K562 (cell line): ENCODE results near the gene PLEKHM2. TPM values are rescaled to one million over a fixed set of nuclear protein-coding genes. Genes with fewer than 3 reads are reported as not detected.

ENCODE experiments used
- ATAC-seq: fragments of 200-7000 bp; cut with Tn5 transposase; 3 replicates; pipeline ENCODE4 v1.9.1; 2020; ENCODE audit warnings: moderate library complexity
- BruUV-seq: library from RNA; stranded (reverse); fragments of 400-500 nt; replicated peaks from 2 replicates; lab custom pipeline; 2021; lab: Mats Ljungman, UMichigan
- CTCF ChIA-PET: fragments of 300-600 bp; formaldehyde crosslinking; extraction: SDS; loops from one replicate; lab custom pipeline; 2021; ENCODE audit warnings: low intra/inter-chr PET ratio; lab: Yijun Ruan, JAX
- POLR2A ChIA-PET: fragments of 300-600, 350-650 bp; sonication (Branson Sonifier 250); formaldehyde crosslinking; extraction: SDS; loops from one replicate; lab custom pipeline; 2021; ENCODE audit warnings: antibody characterized with exemption, inconsistent platforms; lab: Yijun Ruan, JAX
- DNase-seq, 4 experiments: peaks; one replicate each; pipeline versions ENCODE4 v3.0.0 to v3.0.0-alpha.2; 2011 to 2018; ENCODE audit warnings: low spot score in 3 of 4, mixed read lengths in 3 of 4; ENCODE audit errors: extremely low read depth in 1 of 4
- FAIRE-seq: peaks from 2 replicates; lab custom pipeline; 2011; peaks lifted over from hg19 to GRCh38; lab: Jason Lieb, UNC
- H2AFZ ChIP-seq: 2 replicates; pipeline ENCODE4 v1.6.0; 2011; ENCODE audit warnings: low read depth, low read length, control low read depth, inconsistent platforms
- H3K27ac ChIP-seq: fragments of 200-600 bp; 3 replicates; pipeline ENCODE4 v1.8.0; 2011; ENCODE audit warnings: low read depth, mild to moderate bottlenecking, control low read depth, inconsistent platforms, low read length, moderate library complexity, mixed read lengths; ENCODE audit errors: extremely low read depth
- H3K27me3 ChIP-seq, 2 experiments: fragments of 300-600 bp in 1 of 2; 2 replicates in 1 of 2; 3 replicates in 1 of 2; pipeline versions ENCODE4 v1.6.0 to v1.8.0; 2011; ENCODE audit warnings: inconsistent platforms in 2 of 2, low read length in 2 of 2, mild to moderate bottlenecking in 1 of 2, mixed read lengths in 1 of 2, moderate library complexity in 1 of 2; ENCODE audit not compliant: control insufficient read depth in 2 of 2, insufficient read depth in 2 of 2
- H3K36me3 ChIP-seq: fragments of 300-600 bp; 3 replicates; pipeline ENCODE4 v1.8.0; 2011; ENCODE audit warnings: mild to moderate bottlenecking, low read length, inconsistent platforms; ENCODE audit not compliant: control insufficient read depth, insufficient read depth
- H3K4me1 ChIP-seq, 2 experiments: fragments of 200-600 bp in 1 of 2; replicated peaks in 1 of 2; 2 replicates in 1 of 2; 3 replicates in 1 of 2; pipeline versions ENCODE4 v1.5.1 to v1.8.0; 2011; ENCODE audit warnings: inconsistent platforms in 2 of 2, low read length in 2 of 2, mild to moderate bottlenecking in 1 of 2, mixed read lengths in 1 of 2, moderate library complexity in 1 of 2; ENCODE audit not compliant: control insufficient read depth in 2 of 2, insufficient read depth in 2 of 2
- H3K4me2 ChIP-seq: 2 replicates; pipeline ENCODE4 v1.6.1; 2011; ENCODE audit warnings: low read length, control low read depth, inconsistent platforms, mixed read lengths; ENCODE audit not compliant: insufficient read depth
- H3K4me3 ChIP-seq: fragments of 200-600 bp; sonication (generic), shearing (Covaris generic); 2 replicates; pipeline ENCODE4 v1.5.1; 2016; ENCODE audit warnings: control low read depth, inconsistent platforms
- H3K79me2 ChIP-seq: fragments of 200-600 bp; 3 replicates; pipeline ENCODE4 v1.8.0; 2011; ENCODE audit warnings: low read length, inconsistent platforms; ENCODE audit not compliant: control insufficient read depth, insufficient read depth
- H3K9ac ChIP-seq, 2 experiments: 2 replicates each; pipeline versions ENCODE4 v1.6.0 to v1.6.1; 2011; ENCODE audit warnings: low read depth in 2 of 2, low read length in 2 of 2, control low read depth in 1 of 2, inconsistent platforms in 1 of 2, mild to moderate bottlenecking in 1 of 2, mixed read lengths in 1 of 2; ENCODE audit not compliant: insufficient read depth in 1 of 2
- H3K9me1 ChIP-seq: one replicate; pipeline ENCODE4 v1.6.0; 2011; ENCODE audit warnings: inconsistent platforms, mild to moderate bottlenecking, low read length, moderate library complexity; ENCODE audit not compliant: control insufficient read depth, insufficient read depth
- H3K9me3 ChIP-seq: replicated peaks from 2 replicates; pipeline ENCODE4 v1.5.1; 2011; ENCODE audit warnings: low read depth, low read length, inconsistent platforms; ENCODE audit not compliant: control insufficient read depth, insufficient read depth
- H4K20me1 ChIP-seq: replicated peaks from 2 replicates; pipeline ENCODE4 v1.6.1; 2011; ENCODE audit warnings: low read length, inconsistent platforms, mixed read lengths; ENCODE audit not compliant: control insufficient read depth, insufficient read depth
- ADNP ChIP-seq: fragments of 200-800 bp; sonication (Bioruptor generic); IDR thresholded peaks from 2 replicates; pipeline ENCODE4 v1.6.1; 2016; ENCODE audit warnings: missing genetic modification characterization, missing compliant biosample characterization
- CSDE1 ChIP-seq, 2 experiments: fragments of 450-650 bp; IDR thresholded peaks; 2 replicates each; pipeline ENCODE4 v1.6.1; 2016; ENCODE audit warnings: mild to moderate bottlenecking in 1 of 2
- DDX20 ChIP-seq: fragments of 450-650 bp; IDR thresholded peaks from 2 replicates; pipeline ENCODE4 v1.6.1; 2016; ENCODE audit warnings: missing genetic modification characterization, low read depth, mild to moderate bottlenecking, missing compliant biosample characterization, moderate library complexity
- ELF2 ChIP-seq: fragments of 250-450 bp; sonication (Bioruptor Pico); IDR thresholded peaks from 2 replicates; pipeline ENCODE4 v1.5.0; 2021; ENCODE audit warnings: mild to moderate bottlenecking
- FOXJ2 ChIP-seq: fragments of 200-800 bp; sonication (Bioruptor generic); IDR thresholded peaks from 2 replicates; pipeline ENCODE4 v1.6.1; 2016; ENCODE audit warnings: missing genetic modification characterization, missing compliant biosample characterization
- FOXK2 ChIP-seq, 2 experiments: fragments of 450-650 bp; IDR thresholded peaks in 1 of 2; conservative IDR thresholded peaks in 1 of 2; 2 replicates each; pipeline ENCODE4 v1.6.1; 2016; ENCODE audit warnings: low read depth in 2 of 2, mild to moderate bottlenecking in 1 of 2
- HNRNPLL ChIP-seq: fragments of 200-400 bp; formaldehyde crosslinking; IDR thresholded peaks from 2 replicates; pipeline ENCODE4 v1.6.1; 2017; ENCODE audit warnings: low read length, low read depth, mild to moderate bottlenecking; ENCODE audit not compliant: poor library complexity, severe bottlenecking
- MYBL2 ChIP-seq, 2 experiments: fragments of 450-650 bp in 1 of 2; sonication (generic) in 1 of 2; formaldehyde crosslinking in 1 of 2; IDR thresholded peaks; 2 replicates each; pipeline versions ENCODE4 v1.6.1 to v1.8.1; 2017 to 2022; ENCODE audit warnings: borderline replicate concordance in 1 of 2, inconsistent platforms in 1 of 2, low read depth in 1 of 2, mild to moderate bottlenecking in 1 of 2, missing genetic modification reagents in 1 of 2, moderate library complexity in 1 of 2
- ZNF133 ChIP-seq: fragments of 250-450 bp; sonication (Bioruptor Pico); IDR thresholded peaks from 2 replicates; pipeline ENCODE4 v1.4.0; 2020; ENCODE audit warnings: mild to moderate bottlenecking
- ZNF76 ChIP-seq: fragments of 250-450 bp; sonication (Bioruptor Pico); IDR thresholded peaks from 2 replicates; pipeline ENCODE4 v1.4.0; 2020; ENCODE audit warnings: mild to moderate bottlenecking, moderate library complexity, borderline replicate concordance
- WGBS: fragments of 100-300 bp; shearing (Covaris generic); methylation state at CpG from one replicate; pipeline ENCODE4 v1.1.6; 2016; ENCODE audit warnings: low coverage, mixed read lengths; ENCODE audit not compliant: insufficient coverage; ENCODE audit errors: missing lambda C conversion rate; 5-methylcytosine and 5-hydroxymethylcytosine counted together
- in situ Hi-C: fragments of 300-500 bp; cut with MboI; formaldehyde crosslinking; loops from 4 replicates; pipeline ENCODE4 v1.15.0; 2018; ENCODE audit warnings: inconsistent platforms, mixed read lengths
- intact Hi-C: fragments of 100-400 bp; cut with micrococcal nuclease; formaldehyde crosslinking; loops from 2 replicates; pipeline ENCODE4 v1.14.2; 2022
- polyA plus RNA-seq, 8 experiments: library from polyadenylated mRNA; depleted of rRNA in 4 of 8; stranded (reverse) in 5 of 8; unstranded in 3 of 8; fragments of >200 nt; fragmentation: Nextera tagmentation in 2 of 8; fragmentation: Illumina TruSeq in 1 of 8; extraction: Ambion mirVana in 2 of 8; extraction: Trizol in 1 of 8; gene quantifications; 2 replicates each; pipeline versions ENCODE4 v1.2.1 to v1.2.3, GENCODE V29; 2011 to 2014; ENCODE audit warnings: inconsistent platforms in 1 of 8, missing spikeins in 1 of 8
- total RNA-seq, 7 experiments: library from RNA; depleted of rRNA in 6 of 7; stranded (reverse); fragments of >200 nt in 6 of 7; fragmentation: Illumina TruSeq in 2 of 7; extraction: Trizol in 2 of 7; gene quantifications; 2 replicates each; pipeline versions ENCODE4 v1.2.1 to v1.2.3, GENCODE V29; 2011 to 2021; ENCODE audit warnings: low replicate concordance in 1 of 7
- TF ChIP-seq, protein P1 (sequence below), 2 experiments: IDR thresholded peaks; 2 replicates each; pipeline ENCODE4 v1.6.1; 2011; ENCODE audit warnings: borderline replicate concordance in 1 of 2, control low read depth in 1 of 2, low read depth in 1 of 2, low read length in 1 of 2, mild to moderate bottlenecking in 1 of 2, mixed read lengths in 1 of 2, moderate library complexity in 1 of 2; ENCODE audit not compliant: insufficient read depth in 1 of 2, insufficient read length in 1 of 2, poor library complexity in 1 of 2, severe bottlenecking in 1 of 2; ENCODE audit errors: extremely low read depth in 1 of 2
- TF ChIP-seq, protein P2 (sequence below): fragments of 450-650 bp; formaldehyde crosslinking; IDR thresholded peaks from 2 replicates; pipeline ENCODE4 v1.4.0; 2020; ENCODE audit warnings: mild to moderate bottlenecking, moderate library complexity
- TF ChIP-seq, protein P3 (sequence below): fragments of 250-450 bp; sonication (Bioruptor Pico); IDR thresholded peaks from 2 replicates; pipeline ENCODE4 v1.5.1; 2021; ENCODE audit warnings: mild to moderate bottlenecking

Gene PLEKHM2
- total and polyA plus RNA-seq, 9 of the 15 experiments (the other 6 are each of a cell fraction or from before 2014, with no cell fraction given), result 0.27 to 63.7 (median 33.2) TPM

DNA sequence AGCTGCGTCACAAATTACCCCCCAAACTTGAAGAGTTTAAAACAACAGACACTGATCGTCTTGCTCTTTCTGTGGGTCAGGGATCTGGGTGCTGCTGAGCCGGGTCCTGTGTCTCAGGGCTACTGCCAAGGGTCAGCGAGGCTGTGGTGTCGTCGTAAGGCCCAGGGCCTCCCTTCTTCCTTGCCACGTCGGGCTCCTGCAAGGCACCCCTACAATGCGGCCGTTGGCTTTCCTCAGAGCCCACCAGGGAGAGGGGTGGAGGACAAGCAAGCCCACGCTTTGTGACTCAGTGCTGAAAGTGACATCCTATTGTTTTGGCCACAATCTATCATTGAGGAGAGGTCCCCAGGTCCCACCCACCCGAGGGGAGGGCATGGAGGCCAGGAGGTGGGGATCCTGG is 66.8 kb downstream of the PLEKHM2 start (continued):
- TF ChIP-seq MYBL2 (IDR thresholded peaks at IDR 0.05; ENCODE audit: low read depth) (no peak), MYBL2 (CRISPR knock-in tag; IDR thresholded peaks at IDR 0.05; ENCODE audit: borderline replicate concordance) (no peak), FOXJ2 (tag) (no peak), HNRNPLL (no peak)

DNA sequence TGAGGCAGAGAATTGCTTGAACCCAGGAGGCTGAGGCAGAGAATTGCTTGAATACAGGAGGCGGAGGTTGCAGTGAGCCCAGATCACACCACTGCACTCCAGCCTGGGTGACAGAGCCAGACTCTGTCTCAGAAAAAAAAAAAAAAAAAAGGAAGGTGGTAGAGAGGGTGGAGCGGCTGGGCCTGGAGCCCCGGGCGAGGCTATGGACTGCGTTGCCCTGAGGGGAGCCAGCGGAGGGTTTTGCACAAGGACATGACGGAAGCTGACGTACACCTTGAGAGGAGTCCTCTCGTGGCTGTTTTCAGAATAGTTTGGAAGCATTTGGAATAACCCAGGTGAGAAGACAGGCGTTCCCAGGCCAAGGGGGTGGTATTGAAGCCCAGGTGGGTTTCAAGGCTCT is 67.6 kb downstream of the PLEKHM2 start:
- Histone ChIP-seq H3K9me3 (no peaks in the 10 kb centered on the region), H2AFZ (no peak overlapping the region), H3K27me3 (peaks cover 10 to 33% of the 10 kb centered on the region in 2 experiments; a peak in 4 of 5 replicates), H4K20me1 (no peaks in the 10 kb centered on the region), H3K4me2 (no peak overlapping the region), H3K9ac (0 out of 4 replicates have a peak overlapping the region, but pooled peaks of 1 of the 2 experiments have one; percentile 54), H3K27ac (no peak overlapping the region), H3K36me3 (no peaks in the 10 kb centered on the region), H3K9me1 (no peaks in the 10 kb centered on the region), H3K4me1 (peaks cover 0 to 16% of the 10 kb centered on the region in 2 experiments; a peak in 2 of 5 replicates), H3K4me3 (no peak overlapping the region), H3K79me2 (no peaks in the 10 kb centered on the region)
- WGBS, result 32% methylated on average over 10 of the region's 10 CpGs
- in situ Hi-C loops, result no loop called here
- intact Hi-C loops, result no loop called here
- CTCF ChIA-PET, result no interaction called here
- POLR2A ChIA-PET, result no interaction called here
- DNase-seq (no peak), FAIRE-seq (no peak), ATAC-seq (no peak)
- BruUV-seq, result no TSS peak
- TF ChIP-seq ZNF76 (CRISPR knock-in tag) (no peak), CSDE1 (IDR thresholded peaks at IDR 0.05) (no peak), ZNF133 (CRISPR knock-in tag) (no peak), ELF2 (CRISPR knock-in tag) (no peak), DDX20 (tag) (no peak), ADNP (tag) (no peak), FOXK2 (conservative IDR thresholded peaks at IDR 0.05 in 1 of 2, IDR thresholded peaks at IDR 0.05 in 1 of 2; ENCODE audit: low read depth in 2 of 2) (no peak)
- TF ChIP-seq, protein P1, sequence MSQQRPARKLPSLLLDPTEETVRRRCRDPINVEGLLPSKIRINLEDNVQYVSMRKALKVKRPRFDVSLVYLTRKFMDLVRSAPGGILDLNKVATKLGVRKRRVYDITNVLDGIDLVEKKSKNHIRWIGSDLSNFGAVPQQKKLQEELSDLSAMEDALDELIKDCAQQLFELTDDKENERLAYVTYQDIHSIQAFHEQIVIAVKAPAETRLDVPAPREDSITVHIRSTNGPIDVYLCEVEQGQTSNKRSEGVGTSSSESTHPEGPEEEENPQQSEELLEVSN (IDR thresholded peaks at IDR 0.05; ENCODE audit: borderline replicate concordance in 1 of 2, extremely low read depth in 1 of 2, insufficient read depth in 1 of 2, insufficient read length in 1 of 2, low read depth in 1 of 2, low read length in 1 of 2, poor library complexity in 1 of 2, severe bottlenecking in 1 of 2), result no peak
- TF ChIP-seq, protein P2, sequence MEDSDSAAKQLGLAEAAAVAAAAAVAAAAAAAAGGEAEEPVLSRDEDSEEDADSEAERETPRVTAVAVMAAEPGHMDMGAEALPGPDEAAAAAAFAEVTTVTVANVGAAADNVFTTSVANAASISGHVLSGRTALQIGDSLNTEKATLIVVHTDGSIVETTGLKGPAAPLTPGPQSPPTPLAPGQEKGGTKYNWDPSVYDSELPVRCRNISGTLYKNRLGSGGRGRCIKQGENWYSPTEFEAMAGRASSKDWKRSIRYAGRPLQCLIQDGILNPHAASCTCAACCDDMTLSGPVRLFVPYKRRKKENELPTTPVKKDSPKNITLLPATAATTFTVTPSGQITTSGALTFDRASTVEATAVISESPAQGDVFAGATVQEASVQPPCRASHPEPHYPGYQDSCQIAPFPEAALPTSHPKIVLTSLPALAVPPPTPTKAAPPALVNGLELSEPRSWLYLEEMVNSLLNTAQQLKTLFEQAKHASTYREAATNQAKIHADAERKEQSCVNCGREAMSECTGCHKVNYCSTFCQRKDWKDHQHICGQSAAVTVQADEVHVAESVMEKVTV (CRISPR knock-in tag), result no peak
- TF ChIP-seq, protein P3, sequence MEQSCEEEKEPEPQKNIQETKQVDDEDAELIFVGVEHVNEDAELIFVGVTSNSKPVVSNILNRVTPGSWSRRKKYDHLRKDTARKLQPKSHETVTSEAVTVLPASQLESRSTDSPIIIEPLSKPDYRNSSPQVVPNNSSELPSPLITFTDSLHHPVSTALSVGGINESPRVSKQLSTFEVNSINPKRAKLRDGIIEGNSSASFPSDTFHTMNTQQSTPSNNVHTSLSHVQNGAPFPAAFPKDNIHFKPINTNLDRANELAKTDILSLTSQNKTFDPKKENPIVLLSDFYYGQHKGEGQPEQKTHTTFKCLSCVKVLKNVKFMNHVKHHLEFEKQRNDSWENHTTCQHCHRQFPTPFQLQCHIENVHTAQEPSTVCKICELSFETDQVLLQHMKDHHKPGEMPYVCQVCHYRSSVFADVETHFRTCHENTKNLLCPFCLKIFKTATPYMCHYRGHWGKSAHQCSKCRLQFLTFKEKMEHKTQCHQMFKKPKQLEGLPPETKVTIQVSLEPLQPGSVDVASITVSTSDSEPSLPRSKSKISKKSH (CRISPR knock-in tag), result no peak
